Measurements from ENCODE around the gene EMC1.

DNA sequence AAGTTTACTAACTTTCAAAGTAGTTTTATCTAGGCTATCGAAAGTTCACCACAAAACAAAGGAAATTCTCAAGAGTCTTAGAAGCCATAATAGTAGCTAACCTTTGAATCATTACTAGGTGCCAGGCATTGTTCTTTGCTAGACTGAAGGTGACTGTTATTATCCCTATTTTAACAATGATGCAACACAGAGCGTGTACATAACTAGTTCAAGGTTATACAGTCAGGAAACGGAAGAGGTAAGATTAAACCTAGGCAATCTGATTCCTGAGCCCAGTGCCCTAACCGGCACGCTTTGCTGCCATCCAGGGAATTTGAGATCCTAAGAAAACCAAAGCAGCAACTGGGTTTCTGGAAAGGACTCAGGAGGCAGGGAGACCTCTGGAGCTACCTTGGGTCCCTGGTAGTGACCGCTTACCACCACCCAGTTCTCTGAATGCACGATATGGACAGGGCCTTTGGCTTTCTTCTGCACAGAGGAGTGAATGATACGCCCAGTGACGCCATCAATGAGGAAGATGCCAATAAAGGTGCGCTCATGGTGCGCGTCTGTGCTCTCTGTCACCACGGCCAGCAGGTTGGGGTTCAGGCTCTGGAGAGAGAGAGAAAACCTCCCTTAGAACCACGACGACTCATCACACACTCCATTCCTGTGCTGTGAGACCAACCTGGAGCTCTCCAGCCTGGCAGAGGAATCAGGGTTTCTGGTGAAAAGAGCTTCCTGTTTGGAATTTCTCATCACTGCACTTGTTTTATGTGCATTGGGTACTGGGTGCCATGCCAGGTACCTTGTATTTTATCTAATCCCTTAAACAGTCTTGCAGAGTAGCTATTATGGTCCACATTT is 28.1 kb downstream of the EMC1 start:
- TF ChIP-seq, protein P1, sequence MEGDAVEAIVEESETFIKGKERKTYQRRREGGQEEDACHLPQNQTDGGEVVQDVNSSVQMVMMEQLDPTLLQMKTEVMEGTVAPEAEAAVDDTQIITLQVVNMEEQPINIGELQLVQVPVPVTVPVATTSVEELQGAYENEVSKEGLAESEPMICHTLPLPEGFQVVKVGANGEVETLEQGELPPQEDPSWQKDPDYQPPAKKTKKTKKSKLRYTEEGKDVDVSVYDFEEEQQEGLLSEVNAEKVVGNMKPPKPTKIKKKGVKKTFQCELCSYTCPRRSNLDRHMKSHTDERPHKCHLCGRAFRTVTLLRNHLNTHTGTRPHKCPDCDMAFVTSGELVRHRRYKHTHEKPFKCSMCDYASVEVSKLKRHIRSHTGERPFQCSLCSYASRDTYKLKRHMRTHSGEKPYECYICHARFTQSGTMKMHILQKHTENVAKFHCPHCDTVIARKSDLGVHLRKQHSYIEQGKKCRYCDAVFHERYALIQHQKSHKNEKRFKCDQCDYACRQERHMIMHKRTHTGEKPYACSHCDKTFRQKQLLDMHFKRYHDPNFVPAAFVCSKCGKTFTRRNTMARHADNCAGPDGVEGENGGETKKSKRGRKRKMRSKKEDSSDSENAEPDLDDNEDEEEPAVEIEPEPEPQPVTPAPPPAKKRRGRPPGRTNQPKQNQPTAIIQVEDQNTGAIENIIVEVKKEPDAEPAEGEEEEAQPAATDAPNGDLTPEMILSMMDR (IDR thresholded peaks at IDR 0.05), result no peak
- no peak for TF ChIP-seq POLR2A (IDR thresholded peaks at IDR 0.05)
